Fibroblast of lung (primary cell): Measurements from ENCODE around the gene RABEPK. TPM values are rescaled to one million over a fixed set of nuclear protein-coding genes. Genes with fewer than 3 reads are reported as not detected.
"Not testable (repeated sequence)": the region's sequence is repeated elsewhere in the genome, so short reads cannot be mapped to it uniquely, and the experiment has no call there.

Experiments used
- DNase-seq, 2 donors: peaks; one replicate each; pipeline versions ENCODE4 v3.0.0 to v3.0.0-alpha.2; 2010; ENCODE audit warnings: low read depth in 2 of 2
- H2AFZ ChIP-seq: 2 replicates; pipeline ENCODE4 v1.5.1; 2012; ENCODE audit warnings: low read length, control low read depth, inconsistent platforms
- H3K27ac ChIP-seq: 2 replicates; pipeline ENCODE4 v1.5.1; 2011; ENCODE audit warnings: low read length, control low read depth; ENCODE audit not compliant: insufficient read depth
- H3K27me3 ChIP-seq: 2 replicates; pipeline ENCODE4 v1.5.1; 2011; ENCODE audit warnings: mild to moderate bottlenecking, low read length; ENCODE audit not compliant: control insufficient read depth, insufficient read depth
- H3K36me3 ChIP-seq: 2 replicates; pipeline ENCODE4 v1.5.1; 2011; ENCODE audit warnings: low read length; ENCODE audit not compliant: control insufficient read depth, insufficient read depth
- H3K4me1 ChIP-seq: 2 replicates; pipeline ENCODE4 v1.5.1; 2011; ENCODE audit warnings: low read length; ENCODE audit not compliant: control insufficient read depth, insufficient read depth; ENCODE audit errors: extremely low read depth
- H3K4me2 ChIP-seq: 2 replicates; pipeline ENCODE4 v1.5.1; 2011; ENCODE audit warnings: low read length, control low read depth; ENCODE audit not compliant: insufficient read depth; ENCODE audit errors: extremely low read depth
- H3K4me3 ChIP-seq, 4 experiments: fragments of 200-600 bp in 1 of 4; sonication (generic) in 1 of 4; replicated peaks in 1 of 4; 2 replicates each; pipeline ENCODE4 v1.5.1; 2011 to 2016; ENCODE audit warnings: low read length in 4 of 4, low read depth in 3 of 4, mild to moderate bottlenecking in 3 of 4, control low read depth in 2 of 4, inconsistent platforms in 1 of 4, mixed read lengths in 1 of 4; ENCODE audit not compliant: insufficient read depth in 1 of 4; ENCODE audit errors: control extremely low read depth in 1 of 4
- H3K79me2 ChIP-seq: 2 replicates; pipeline ENCODE4 v1.5.1; 2012; ENCODE audit warnings: mild to moderate bottlenecking, low read length, inconsistent platforms; ENCODE audit not compliant: control insufficient read depth, insufficient read depth
- H3K9ac ChIP-seq: 2 replicates; pipeline ENCODE4 v1.5.1; 2011; ENCODE audit warnings: mild to moderate bottlenecking, low read length, control low read depth; ENCODE audit not compliant: insufficient read depth
- H3K9me3 ChIP-seq: 2 replicates; pipeline ENCODE4 v1.5.1; 2012; ENCODE audit warnings: low read depth, low read length; ENCODE audit not compliant: control insufficient read depth, insufficient read depth
- H4K20me1 ChIP-seq: 2 replicates; pipeline ENCODE4 v1.5.1; 2011; ENCODE audit warnings: low read length; ENCODE audit not compliant: control insufficient read depth, insufficient read depth; ENCODE audit errors: extremely low read depth
- EZH2 ChIP-seq: IDR thresholded peaks from 2 replicates; pipeline ENCODE4 v1.5.1; 2012; ENCODE audit warnings: low read length, control low read depth, mild to moderate bottlenecking; ENCODE audit errors: missing control alignments
- polyA plus RNA-seq, 2 donors: library from polyadenylated mRNA; depleted of rRNA in 1 of 2; stranded (reverse) in 1 of 2; unstranded in 1 of 2; fragments of >200 nt; gene quantifications; 2 replicates each; pipeline ENCODE4 v1.2.1, GENCODE V29; 2011 to 2012; ENCODE audit warnings: missing spikeins in 1 of 2
- total RNA-seq: library from RNA; depleted of rRNA; stranded (reverse); fragments of >200 nt; gene quantifications from 2 replicates; pipeline ENCODE4 v1.2.1, GENCODE V29; 2014
- TF ChIP-seq, protein P1 (sequence below), 2 donors: IDR thresholded peaks in 1 of 2; conservative IDR thresholded peaks in 1 of 2; 1 replicate in 1 of 2; 2 replicates in 1 of 2; pipeline ENCODE4 v1.5.1; 2011 to 2012; ENCODE audit warnings: low read length in 2 of 2, control low read depth in 1 of 2, inconsistent platforms in 1 of 2, low read depth in 1 of 2, mild to moderate bottlenecking in 1 of 2

The RABEPK gene
- total and polyA plus RNA-seq, 2 donors (not counting 1 experiment from before 2014, with no cell fraction given): 29.8 to 37.3 TPM

GRCh38 chr9:125218621-125219020, 18.3 kb downstream of the RABEPK start:
- H3K27me3 ChIP-seq: no peaks in the 10 kb centered on the region
- no peaks in the 10 kb centered on the region for H3K79me2 ChIP-seq
- H3K9me3 ChIP-seq: no peaks in the 10 kb centered on the region
- H3K27ac ChIP-seq: no peak overlapping the region
- no peak overlapping the region for H3K4me3 ChIP-seq
- TF ChIP-seq, protein P1, sequence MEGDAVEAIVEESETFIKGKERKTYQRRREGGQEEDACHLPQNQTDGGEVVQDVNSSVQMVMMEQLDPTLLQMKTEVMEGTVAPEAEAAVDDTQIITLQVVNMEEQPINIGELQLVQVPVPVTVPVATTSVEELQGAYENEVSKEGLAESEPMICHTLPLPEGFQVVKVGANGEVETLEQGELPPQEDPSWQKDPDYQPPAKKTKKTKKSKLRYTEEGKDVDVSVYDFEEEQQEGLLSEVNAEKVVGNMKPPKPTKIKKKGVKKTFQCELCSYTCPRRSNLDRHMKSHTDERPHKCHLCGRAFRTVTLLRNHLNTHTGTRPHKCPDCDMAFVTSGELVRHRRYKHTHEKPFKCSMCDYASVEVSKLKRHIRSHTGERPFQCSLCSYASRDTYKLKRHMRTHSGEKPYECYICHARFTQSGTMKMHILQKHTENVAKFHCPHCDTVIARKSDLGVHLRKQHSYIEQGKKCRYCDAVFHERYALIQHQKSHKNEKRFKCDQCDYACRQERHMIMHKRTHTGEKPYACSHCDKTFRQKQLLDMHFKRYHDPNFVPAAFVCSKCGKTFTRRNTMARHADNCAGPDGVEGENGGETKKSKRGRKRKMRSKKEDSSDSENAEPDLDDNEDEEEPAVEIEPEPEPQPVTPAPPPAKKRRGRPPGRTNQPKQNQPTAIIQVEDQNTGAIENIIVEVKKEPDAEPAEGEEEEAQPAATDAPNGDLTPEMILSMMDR (conservative IDR thresholded peaks at IDR 0.05 in 1 of 2, IDR thresholded peaks at IDR 0.05 in 1 of 2; ENCODE audit: low read depth in 1 of 2, low read length in 2 of 2): no peak
- no peak for TF ChIP-seq EZH2
- H3K4me2 ChIP-seq: no peak overlapping the region
- no peaks in the 10 kb centered on the region for H4K20me1 ChIP-seq
- H3K36me3 ChIP-seq: peaks cover 4% of the 10 kb centered on the region
- no peaks in the 10 kb centered on the region for H3K4me1 ChIP-seq
- DNase-seq: no peak
- no peak overlapping the region for H2AFZ ChIP-seq
- no peak overlapping the region for H3K9ac ChIP-seq

DNA sequence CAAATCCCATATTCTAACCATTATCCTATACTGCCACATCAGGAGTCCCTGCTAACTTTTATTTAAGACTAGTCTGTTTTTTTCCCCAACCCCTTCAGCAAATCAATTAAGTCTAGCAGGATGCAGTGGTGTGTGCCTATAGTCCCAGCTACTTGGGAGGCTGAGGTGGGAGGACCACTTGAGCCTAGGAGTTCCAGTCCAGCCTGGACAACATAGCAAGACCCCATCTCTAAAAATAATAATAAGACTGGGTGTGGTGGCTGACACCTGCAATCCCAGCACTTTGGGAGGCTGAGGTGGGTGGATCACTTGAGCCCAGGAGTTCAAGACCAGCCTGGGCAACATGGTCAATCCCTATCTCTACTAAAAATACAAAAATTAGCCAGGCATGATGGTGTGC, 24.5 kb downstream of the RABEPK start:
- not testable (repeated sequence) for H3K36me3 ChIP-seq, H3K27me3 ChIP-seq, H3K27ac ChIP-seq, DNase-seq, H3K4me3 ChIP-seq, H3K9ac ChIP-seq, H3K4me2 ChIP-seq, H4K20me1 ChIP-seq, H2AFZ ChIP-seq, H3K79me2 ChIP-seq, H3K4me1 ChIP-seq, H3K9me3 ChIP-seq

DNA sequence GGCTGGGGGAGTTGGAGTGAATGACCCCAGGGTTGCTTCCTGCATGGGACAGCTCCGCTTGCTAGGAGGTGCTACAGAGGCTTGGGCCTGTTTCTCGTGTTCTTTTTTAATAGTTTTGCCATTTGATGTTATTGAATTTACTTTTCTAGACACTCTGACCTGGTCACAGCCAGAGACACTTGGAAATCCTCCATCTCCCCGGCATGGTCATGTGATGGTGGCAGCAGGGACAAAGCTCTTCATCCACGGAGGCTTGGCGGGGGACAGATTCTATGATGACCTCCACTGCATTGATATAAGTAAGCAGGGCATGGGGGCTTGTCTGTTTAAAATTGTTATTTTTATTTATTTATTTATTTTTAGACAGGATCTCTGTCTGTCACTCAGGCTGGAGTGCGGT, 27.4 kb downstream of the RABEPK start:
- Histone ChIP-seq H2AFZ (no peak overlapping the region), H3K79me2 (no peaks in the 10 kb centered on the region)

More for the DNA sequence above, 27.4 kb downstream of the RABEPK start:
- Histone ChIP-seq H3K27me3 (no peaks in the 10 kb centered on the region), H3K27ac (no peak overlapping the region), H3K9me3 (no peaks in the 10 kb centered on the region), H3K4me1 (no peaks in the 10 kb centered on the region), H4K20me1 (no peaks in the 10 kb centered on the region), H3K4me2 (no peak overlapping the region), H3K4me3 (no peak overlapping the region), H3K36me3 (no peaks in the 10 kb centered on the region), H3K9ac (no peak overlapping the region)
- TF ChIP-seq, protein P1 (conservative IDR thresholded peaks at IDR 0.05 in 1 of 2, IDR thresholded peaks at IDR 0.05 in 1 of 2; ENCODE audit: low read depth in 1 of 2, low read length in 2 of 2): no peak
- TF ChIP-seq EZH2: no peak
- no peak for DNase-seq
